GM19372 (cell line): ENCODE data around the gene TP63.

Source experiments
- ATAC-seq: cut with Tn5 transposase; IDR thresholded peaks from one replicate; pipeline ENCODE4 v1.9.1; 2021; ENCODE audit warnings: mild to moderate bottlenecking, low read depth, moderate library complexity; ENCODE audit not compliant: unreplicated experiment

Gene TP63

GRCh38 chr3:189901481-189901880, 270.3 kb downstream of the TP63 start:
- no peak for ATAC-seq

GRCh38 chr3:189902230-189903186, 271.3 kb downstream of the TP63 start:
- no peak for ATAC-seq

GRCh38 chr3:189903562-189904250, 272.5 kb downstream of the TP63 start:
- no peak for ATAC-seq

GRCh38 chr3:189907803-189908202, 276.6 kb downstream of the TP63 start:
- no peak for ATAC-seq

GRCh38 chr3:189908646-189909045, 277.5 kb downstream of the TP63 start:
- no peak for ATAC-seq

GRCh38 chr3:189909139-189909538, 277.9 kb downstream of the TP63 start:
- ATAC-seq, result no peak

- no peak for ATAC-seq
These were observed 278.4 kb downstream of the TP63 start for GRCh38 chr3:189909573-189909972.

GRCh38 chr3:189911001-189911400, 279.8 kb downstream of the TP63 start:
- ATAC-seq, result no peak

- no peak for ATAC-seq
These were observed 283.6 kb downstream of the TP63 start for GRCh38 chr3:189914799-189915198.

GRCh38 chr3:189921770-189922169, 290.6 kb downstream of the TP63 start:
- no peak for ATAC-seq

- no peak for ATAC-seq
These were observed 297.0 kb downstream of the TP63 start for GRCh38 chr3:189927975-189928895.

GRCh38 chr3:189936201-189936945, 305.2 kb downstream of the TP63 start:
- no peak for ATAC-seq

- no peak for ATAC-seq
These were observed 306.3 kb downstream of the TP63 start for GRCh38 chr3:189937302-189938127.

GRCh38 chr3:189941125-189941524, 309.9 kb downstream of the TP63 start:
- ATAC-seq, result no peak

- no peak for ATAC-seq
These were observed 310.5 kb downstream of the TP63 start for GRCh38 chr3:189941679-189942078.

- no peak for ATAC-seq
These were observed 311.8 kb downstream of the TP63 start for GRCh38 chr3:189942948-189943347.

GRCh38 chr3:189944285-189945145, 313.3 kb downstream of the TP63 start:
- ATAC-seq, result no peak
